HepG2 (cell line): ENCODE data around the gene ECSIT. TPM values are rescaled to one million over a fixed set of nuclear protein-coding genes. Genes with fewer than 3 reads are reported as not detected.

Experiments
- AGO2 ChIP-seq: fragments of 200-400 bp; formaldehyde crosslinking; optimal IDR thresholded peaks from 2 replicates; pipeline ENCODE3; 2017; ENCODE audit warnings: mild to moderate bottlenecking, low read depth, low read length, moderate library complexity
- CAMTA2 ChIP-seq: sonication (generic); formaldehyde crosslinking; IDR thresholded peaks from 2 replicates; pipeline ENCODE4 v1.4.0; 2020; ENCODE audit warnings: mild to moderate bottlenecking, missing genetic modification reagents, borderline replicate concordance
- FOSL2 ChIP-seq: sonication (generic); formaldehyde crosslinking; IDR thresholded peaks from 2 replicates; pipeline ENCODE4 v1.4.0; 2020; ENCODE audit warnings: missing genetic modification reagents
- HHEX ChIP-seq: IDR thresholded peaks from 2 replicates; pipeline ENCODE4 v1.6.1; 2016; ENCODE audit warnings: control low read depth
- HOXA5 ChIP-seq: sonication (generic); formaldehyde crosslinking; IDR thresholded peaks from 2 replicates; pipeline ENCODE4 v1.4.0; 2020; ENCODE audit warnings: missing genetic modification reagents
- KLF9 ChIP-seq: IDR thresholded peaks from 2 replicates; pipeline ENCODE4 v1.6.1; 2016; ENCODE audit warnings: low read depth
- MBD4 ChIP-seq: IDR thresholded peaks from 2 replicates; pipeline ENCODE4 v1.6.1; 2012; ENCODE audit warnings: low read length, inconsistent platforms, borderline replicate concordance
- NFRKB ChIP-seq: fragments of 450-650 bp; IDR thresholded peaks from 2 replicates; pipeline ENCODE4 v1.6.1; 2017
- PHB2 ChIP-seq: fragments of 450-650 bp; IDR thresholded peaks from 2 replicates; pipeline ENCODE4 v1.6.1; 2018; ENCODE audit not compliant: partially characterized antibody
- POLR2A ChIP-seq, 2 experiments: IDR thresholded peaks; 2 replicates each; pipeline ENCODE4 v1.6.1; 2011; ENCODE audit warnings: low read depth in 2 of 2, low read length in 2 of 2, mild to moderate bottlenecking in 1 of 2, moderate library complexity in 1 of 2; ENCODE audit not compliant: insufficient read depth in 1 of 2
- SNAPC2 ChIP-seq: sonication (generic); formaldehyde crosslinking; IDR thresholded peaks from 2 replicates; pipeline ENCODE4 v1.8.1; 2022; ENCODE audit warnings: mild to moderate bottlenecking, missing genetic modification reagents
- SP2 ChIP-seq: sonication (generic); formaldehyde crosslinking; IDR thresholded peaks from 2 replicates; pipeline ENCODE4 v1.5.1; 2020; ENCODE audit warnings: mild to moderate bottlenecking, missing genetic modification reagents
- ZBTB20 ChIP-seq: sonication (generic); formaldehyde crosslinking; IDR thresholded peaks from 2 replicates; pipeline ENCODE4 v1.8.1; 2023; ENCODE audit warnings: missing genetic modification reagents, low read depth, mild to moderate bottlenecking, borderline replicate concordance
- ZNF383 ChIP-seq: sonication (generic); formaldehyde crosslinking; IDR thresholded peaks from 2 replicates; pipeline ENCODE4 v1.4.0; 2020; ENCODE audit warnings: missing genetic modification reagents, mild to moderate bottlenecking, borderline replicate concordance
- ZNF562 ChIP-seq: sonication (generic); formaldehyde crosslinking; IDR thresholded peaks from 2 replicates; pipeline ENCODE4 v1.8.0; 2022; ENCODE audit warnings: missing genetic modification reagents, borderline replicate concordance
- polyA plus RNA-seq, 8 experiments: library from polyadenylated mRNA; depleted of rRNA in 3 of 8; stranded (reverse) in 7 of 8; unstranded in 1 of 8; fragments of >200 nt; fragmentation: Illumina TruSeq in 4 of 8; extraction: Trizol in 4 of 8; gene quantifications; 2 replicates each; pipeline versions ENCODE4 v1.2.1 to v1.2.3, GENCODE V29; 2011 to 2016; ENCODE audit warnings: low read depth in 4 of 8, missing spikeins in 1 of 8, mixed read lengths in 1 of 8; ENCODE audit not compliant: insufficient read depth in 1 of 8
- total RNA-seq, 5 experiments: library from RNA; depleted of rRNA; stranded (reverse); fragments of >200 nt; fragmentation: Illumina TruSeq; extraction: Trizol; gene quantifications; 2 replicates each; pipeline ENCODE4 v1.2.3, GENCODE V29; 2016; ENCODE audit warnings: low read depth in 1 of 5
- TF ChIP-seq, protein P1 (sequence below): sonication (generic); formaldehyde crosslinking; IDR thresholded peaks from 2 replicates; pipeline ENCODE4 v1.5.1; 2020; ENCODE audit warnings: mild to moderate bottlenecking, missing genetic modification reagents
- TF ChIP-seq, protein P2 (sequence below): sonication (generic); formaldehyde crosslinking; IDR thresholded peaks from 2 replicates; pipeline ENCODE4 v1.8.0; 2022; ENCODE audit warnings: missing genetic modification reagents, mild to moderate bottlenecking, moderate library complexity, borderline replicate concordance
- TF ChIP-seq, protein P3 (sequence below): sonication (generic); formaldehyde crosslinking; IDR thresholded peaks from 2 replicates; pipeline ENCODE4 v1.8.1; 2023; ENCODE audit warnings: missing genetic modification reagents, mild to moderate bottlenecking, borderline replicate concordance
- TF ChIP-seq, protein P4 (sequence below): sonication (generic); formaldehyde crosslinking; IDR thresholded peaks from 2 replicates; pipeline ENCODE4 v1.4.0; 2020; ENCODE audit warnings: mild to moderate bottlenecking, missing genetic modification reagents
- TF ChIP-seq, protein P5 (sequence below): sonication (generic); formaldehyde crosslinking; IDR thresholded peaks from 2 replicates; pipeline ENCODE4 v1.5.1; 2020; ENCODE audit warnings: missing genetic modification reagents, mild to moderate bottlenecking, borderline replicate concordance
- TF ChIP-seq, protein P6 (sequence below): sonication (generic); formaldehyde crosslinking; IDR thresholded peaks from 2 replicates; pipeline ENCODE4 v1.5.0; 2020; ENCODE audit warnings: missing genetic modification reagents

Gene ECSIT
- total and polyA plus RNA-seq, 2 of the 13 experiments (the other 11 are each of a cell fraction or from before 2014, with no cell fraction given): 36.4 to 62.3 TPM

DNA sequence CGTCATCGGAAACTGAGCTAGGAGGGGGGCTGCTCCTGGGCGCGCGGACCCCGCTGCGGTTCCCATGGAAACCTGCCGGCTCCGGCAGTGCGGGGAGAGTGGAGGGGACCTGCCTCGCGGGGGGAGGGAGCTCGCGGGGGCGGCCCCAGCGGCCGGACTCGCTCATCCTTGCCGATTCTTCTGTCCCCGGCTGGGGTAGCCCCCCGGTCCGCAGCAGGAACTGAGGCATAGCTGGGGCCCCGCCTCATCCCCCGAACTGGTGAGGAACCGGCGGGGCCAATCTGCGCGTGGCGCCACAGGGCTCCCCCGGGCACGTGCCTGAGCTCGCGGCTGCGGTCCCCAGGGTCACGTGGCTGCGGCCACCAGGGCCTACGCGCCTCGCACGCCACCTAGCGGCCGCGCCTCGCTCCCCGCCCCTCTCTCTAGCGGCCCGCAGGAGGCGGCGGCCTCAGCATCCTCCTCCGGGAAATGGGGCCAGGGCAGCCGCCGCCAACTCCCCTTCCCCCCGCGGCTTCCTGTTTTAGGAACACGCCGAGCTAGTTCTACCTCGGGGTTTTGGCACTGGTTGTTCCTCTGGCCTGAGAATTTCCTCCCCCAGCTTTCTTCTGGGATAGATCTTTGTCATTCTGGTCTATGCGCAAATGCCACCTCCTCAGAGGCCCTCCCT lies 46.4 kb downstream of the ECSIT start (continued):
- TF ChIP-seq, protein P1, sequence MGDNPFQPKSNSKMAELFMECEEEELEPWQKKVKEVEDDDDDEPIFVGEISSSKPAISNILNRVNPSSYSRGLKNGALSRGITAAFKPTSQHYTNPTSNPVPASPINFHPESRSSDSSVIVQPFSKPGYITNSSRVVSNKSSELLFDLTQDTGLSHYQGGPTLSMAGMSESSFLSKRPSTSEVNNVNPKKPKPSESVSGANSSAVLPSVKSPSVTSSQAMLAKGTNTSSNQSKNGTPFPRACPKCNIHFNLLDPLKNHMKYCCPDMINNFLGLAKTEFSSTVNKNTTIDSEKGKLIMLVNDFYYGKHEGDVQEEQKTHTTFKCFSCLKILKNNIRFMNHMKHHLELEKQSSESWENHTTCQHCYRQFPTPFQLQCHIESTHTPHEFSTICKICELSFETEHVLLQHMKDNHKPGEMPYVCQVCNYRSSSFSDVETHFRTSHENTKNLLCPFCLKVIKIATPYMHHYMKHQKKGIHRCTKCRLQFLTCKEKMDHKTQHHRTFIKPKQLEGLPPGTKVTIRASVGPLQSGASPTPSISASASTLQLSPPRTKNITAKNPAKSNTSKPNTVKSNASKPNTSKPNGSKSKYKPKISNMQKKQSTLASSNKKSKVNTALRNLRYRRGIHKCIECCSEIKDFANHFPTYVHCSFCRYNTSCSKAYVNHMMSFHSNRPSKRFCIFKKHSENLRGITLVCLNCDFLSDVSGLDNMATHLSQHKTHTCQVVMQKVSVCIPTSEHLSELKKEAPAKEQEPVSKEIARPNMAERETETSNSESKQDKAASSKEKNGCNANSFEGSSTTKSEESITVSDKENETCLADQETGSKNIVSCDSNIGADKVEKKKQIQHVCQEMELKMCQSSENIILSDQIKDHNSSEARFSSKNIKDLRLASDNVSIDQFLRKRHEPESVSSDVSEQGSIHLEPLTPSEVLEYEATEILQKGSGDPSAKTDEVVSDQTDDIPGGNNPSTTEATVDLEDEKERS: no peak
- TF ChIP-seq AGO2 (peak; percentile 93), ZNF562 (no peak), CAMTA2 (peak; percentile 73; the same call in 1 of the 2 replicates), ZNF383 (no peak), POLR2A (IDR thresholded peaks at IDR 0.05; ENCODE audit: insufficient read depth in 1 of 2, low read depth in 2 of 2, low read length in 2 of 2) (no peak), ZBTB20 (no peak), SP2 (CRISPR knock-in tag) (no peak; the same call in 1 of the 2 replicates), NFRKB (no peak), HHEX (CRISPR knock-in tag) (no peak), MBD4 (no peak), KLF9 (CRISPR knock-in tag) (peak; percentile 58; the same call in 1 of the 2 replicates), HOXA5 (CRISPR knock-in tag) (peak; percentile 79), SNAPC2 (CRISPR knock-in tag) (0 out of 2 replicates have a peak, but pooled peaks have one; percentile 83), PHB2 (no peak), FOSL2 (CRISPR knock-in tag) (peak; percentile 34; the same call in 1 of the 2 replicates)
- TF ChIP-seq, protein P2, sequence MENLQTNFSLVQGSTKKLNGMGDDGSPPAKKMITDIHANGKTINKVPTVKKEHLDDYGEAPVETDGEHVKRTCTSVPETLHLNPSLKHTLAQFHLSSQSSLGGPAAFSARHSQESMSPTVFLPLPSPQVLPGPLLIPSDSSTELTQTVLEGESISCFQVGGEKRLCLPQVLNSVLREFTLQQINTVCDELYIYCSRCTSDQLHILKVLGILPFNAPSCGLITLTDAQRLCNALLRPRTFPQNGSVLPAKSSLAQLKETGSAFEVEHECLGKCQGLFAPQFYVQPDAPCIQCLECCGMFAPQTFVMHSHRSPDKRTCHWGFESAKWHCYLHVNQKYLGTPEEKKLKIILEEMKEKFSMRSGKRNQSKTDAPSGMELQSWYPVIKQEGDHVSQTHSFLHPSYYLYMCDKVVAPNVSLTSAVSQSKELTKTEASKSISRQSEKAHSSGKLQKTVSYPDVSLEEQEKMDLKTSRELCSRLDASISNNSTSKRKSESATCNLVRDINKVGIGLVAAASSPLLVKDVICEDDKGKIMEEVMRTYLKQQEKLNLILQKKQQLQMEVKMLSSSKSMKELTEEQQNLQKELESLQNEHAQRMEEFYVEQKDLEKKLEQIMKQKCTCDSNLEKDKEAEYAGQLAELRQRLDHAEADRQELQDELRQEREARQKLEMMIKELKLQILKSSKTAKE (CRISPR knock-in tag): no peak
- TF ChIP-seq, protein P3, sequence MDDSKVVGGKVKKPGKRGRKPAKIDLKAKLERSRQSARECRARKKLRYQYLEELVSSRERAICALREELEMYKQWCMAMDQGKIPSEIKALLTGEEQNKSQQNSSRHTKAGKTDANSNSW (CRISPR knock-in tag): no peak
- TF ChIP-seq, protein P4, sequence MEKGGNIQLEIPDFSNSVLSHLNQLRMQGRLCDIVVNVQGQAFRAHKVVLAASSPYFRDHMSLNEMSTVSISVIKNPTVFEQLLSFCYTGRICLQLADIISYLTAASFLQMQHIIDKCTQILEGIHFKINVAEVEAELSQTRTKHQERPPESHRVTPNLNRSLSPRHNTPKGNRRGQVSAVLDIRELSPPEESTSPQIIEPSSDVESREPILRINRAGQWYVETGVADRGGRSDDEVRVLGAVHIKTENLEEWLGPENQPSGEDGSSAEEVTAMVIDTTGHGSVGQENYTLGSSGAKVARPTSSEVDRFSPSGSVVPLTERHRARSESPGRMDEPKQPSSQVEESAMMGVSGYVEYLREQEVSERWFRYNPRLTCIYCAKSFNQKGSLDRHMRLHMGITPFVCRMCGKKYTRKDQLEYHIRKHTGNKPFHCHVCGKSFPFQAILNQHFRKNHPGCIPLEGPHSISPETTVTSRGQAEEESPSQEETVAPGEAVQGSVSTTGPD (CRISPR knock-in tag): no peak
- TF ChIP-seq, protein P5, sequence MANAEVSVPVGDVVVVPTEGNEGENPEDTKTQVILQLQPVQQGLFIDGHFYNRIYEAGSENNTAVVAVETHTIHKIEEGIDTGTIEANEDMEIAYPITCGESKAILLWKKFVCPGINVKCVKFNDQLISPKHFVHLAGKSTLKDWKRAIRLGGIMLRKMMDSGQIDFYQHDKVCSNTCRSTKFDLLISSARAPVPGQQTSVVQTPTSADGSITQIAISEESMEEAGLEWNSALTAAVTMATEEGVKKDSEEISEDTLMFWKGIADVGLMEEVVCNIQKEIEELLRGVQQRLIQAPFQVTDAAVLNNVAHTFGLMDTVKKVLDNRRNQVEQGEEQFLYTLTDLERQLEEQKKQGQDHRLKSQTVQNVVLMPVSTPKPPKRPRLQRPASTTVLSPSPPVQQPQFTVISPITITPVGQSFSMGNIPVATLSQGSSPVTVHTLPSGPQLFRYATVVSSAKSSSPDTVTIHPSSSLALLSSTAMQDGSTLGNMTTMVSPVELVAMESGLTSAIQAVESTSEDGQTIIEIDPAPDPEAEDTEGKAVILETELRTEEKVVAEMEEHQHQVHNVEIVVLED (CRISPR knock-in tag): no peak
- TF ChIP-seq, protein P6, sequence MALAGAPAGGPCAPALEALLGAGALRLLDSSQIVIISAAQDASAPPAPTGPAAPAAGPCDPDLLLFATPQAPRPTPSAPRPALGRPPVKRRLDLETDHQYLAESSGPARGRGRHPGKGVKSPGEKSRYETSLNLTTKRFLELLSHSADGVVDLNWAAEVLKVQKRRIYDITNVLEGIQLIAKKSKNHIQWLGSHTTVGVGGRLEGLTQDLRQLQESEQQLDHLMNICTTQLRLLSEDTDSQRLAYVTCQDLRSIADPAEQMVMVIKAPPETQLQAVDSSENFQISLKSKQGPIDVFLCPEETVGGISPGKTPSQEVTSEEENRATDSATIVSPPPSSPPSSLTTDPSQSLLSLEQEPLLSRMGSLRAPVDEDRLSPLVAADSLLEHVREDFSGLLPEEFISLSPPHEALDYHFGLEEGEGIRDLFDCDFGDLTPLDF (CRISPR knock-in tag): peak; percentile 71
